Uterus (tissue), 4 donors: Measurements from ENCODE around the gene XK. TPM values are rescaled to one million over a fixed set of nuclear protein-coding genes. Genes with fewer than 3 reads are reported as not detected.

Experiments
- DNase-seq, 2 donors: peaks; one replicate each; pipeline ENCODE4 v3.0.0-alpha.2; 2019 to 2020
- H3K27ac ChIP-seq, 2 donors: fragments of 200-600 bp; sonication (generic); 1 replicate in 1 of 2; 2 replicates in 1 of 2; pipeline ENCODE4 v1.5.1; 2016 to 2018
- H3K27me3 ChIP-seq, 2 donors: fragments of 200-600 bp; sonication (generic); one replicate each; pipeline ENCODE4 v1.5.1; 2018 to 2019; ENCODE audit warnings: control low read depth in 1 of 2
- H3K36me3 ChIP-seq, 2 donors: fragments of 200-600 bp; sonication (generic); one replicate each; pipeline ENCODE4 v1.5.1; 2019; ENCODE audit warnings: control low read depth in 1 of 2
- H3K4me1 ChIP-seq, 2 donors: fragments of 200-600 bp; sonication (generic); one replicate each; pipeline ENCODE4 v1.5.1; 2018 to 2019; ENCODE audit warnings: control low read depth in 1 of 2
- H3K4me3 ChIP-seq, 2 donors: fragments of 200-600 bp; sonication (generic); 1 replicate in 1 of 2; 2 replicates in 1 of 2; pipeline ENCODE4 v1.5.1; 2018 to 2019; ENCODE audit warnings: mild to moderate bottlenecking in 1 of 2
- H3K9me3 ChIP-seq, 2 donors: fragments of 200-600 bp; sonication (generic); one replicate each; pipeline ENCODE4 v1.5.1; 2019; ENCODE audit warnings: control low read depth in 1 of 2
- POLR2A ChIP-seq, 2 donors: fragments of 450-650 bp; IDR thresholded peaks; one replicate each; pipeline ENCODE4 v1.6.1; 2016; ENCODE audit warnings: antibody characterized with exemption in 2 of 2, mild to moderate bottlenecking in 1 of 2, moderate library complexity in 1 of 2
- intact Hi-C: fragments of 100-400 bp; cut with DNase I; formaldehyde crosslinking; loops from one replicate; pipeline ENCODE4 v1.15.1; 2023; ENCODE audit warnings: low total_unique reads
- total RNA-seq, 4 donors: library from RNA; depleted of rRNA in 3 of 4; stranded (reverse); fragments of >200 nt in 3 of 4; gene quantifications; one replicate each; pipeline versions ENCODE4 v1.1.0 to v1.2.4, GENCODE V29; 2014 to 2023
- TF ChIP-seq, protein P1 (sequence below), 4 experiments: fragments of 200-600 bp in 2 of 4; fragments of 450-650 bp in 2 of 4; sonication (generic) in 2 of 4; IDR thresholded peaks; one replicate each; pipeline ENCODE4 v1.5.1; 2016 to 2019; ENCODE audit warnings: antibody characterized with exemption in 4 of 4, mild to moderate bottlenecking in 2 of 4, moderate library complexity in 1 of 4
- donor health status: DM: yes; HTN: yes; CAD: no.

Gene XK
- total RNA-seq, 4 donors from 2014 or later, result 0.26 to 5.0 (median 2.0) TPM

GRCh38 chrX:37701588-37701987 is 16.0 kb downstream of the XK start:
- Histone ChIP-seq H3K27ac (no peak overlapping the region), H3K9me3 (no peaks in the 10 kb centered on the region), H3K4me1 (no peaks in the 10 kb centered on the region), H3K36me3 (no peaks in the 10 kb centered on the region), H3K4me3 (no peak overlapping the region), H3K27me3 (no peaks in the 10 kb centered on the region)
- no peak for DNase-seq
- TF ChIP-seq POLR2A (IDR thresholded peaks at IDR 0.05), result no peak
- TF ChIP-seq, protein P1, sequence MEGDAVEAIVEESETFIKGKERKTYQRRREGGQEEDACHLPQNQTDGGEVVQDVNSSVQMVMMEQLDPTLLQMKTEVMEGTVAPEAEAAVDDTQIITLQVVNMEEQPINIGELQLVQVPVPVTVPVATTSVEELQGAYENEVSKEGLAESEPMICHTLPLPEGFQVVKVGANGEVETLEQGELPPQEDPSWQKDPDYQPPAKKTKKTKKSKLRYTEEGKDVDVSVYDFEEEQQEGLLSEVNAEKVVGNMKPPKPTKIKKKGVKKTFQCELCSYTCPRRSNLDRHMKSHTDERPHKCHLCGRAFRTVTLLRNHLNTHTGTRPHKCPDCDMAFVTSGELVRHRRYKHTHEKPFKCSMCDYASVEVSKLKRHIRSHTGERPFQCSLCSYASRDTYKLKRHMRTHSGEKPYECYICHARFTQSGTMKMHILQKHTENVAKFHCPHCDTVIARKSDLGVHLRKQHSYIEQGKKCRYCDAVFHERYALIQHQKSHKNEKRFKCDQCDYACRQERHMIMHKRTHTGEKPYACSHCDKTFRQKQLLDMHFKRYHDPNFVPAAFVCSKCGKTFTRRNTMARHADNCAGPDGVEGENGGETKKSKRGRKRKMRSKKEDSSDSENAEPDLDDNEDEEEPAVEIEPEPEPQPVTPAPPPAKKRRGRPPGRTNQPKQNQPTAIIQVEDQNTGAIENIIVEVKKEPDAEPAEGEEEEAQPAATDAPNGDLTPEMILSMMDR (IDR thresholded peaks at IDR 0.05), result no peak
- intact Hi-C loops, result no loop called here

DNA sequence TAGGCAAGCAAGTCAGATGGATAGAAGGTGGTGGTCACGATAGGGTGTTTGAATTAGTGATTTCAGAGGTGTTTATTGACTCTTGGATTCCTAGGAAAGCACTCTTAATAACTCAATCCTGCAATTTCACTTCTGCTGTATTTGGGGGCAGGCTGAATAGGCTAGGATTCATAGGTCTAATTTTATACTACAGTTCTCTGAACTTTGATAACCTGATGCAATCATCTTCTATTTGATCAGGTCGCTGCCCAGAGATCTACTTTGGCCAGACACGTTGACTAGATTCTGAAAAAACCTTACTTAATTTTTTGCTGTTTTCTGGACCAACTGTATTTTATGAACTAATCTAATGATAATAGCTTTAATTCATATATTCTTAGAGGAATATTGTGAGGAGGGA is 26.4 kb downstream of the XK start:
- Histone ChIP-seq H3K4me3 (no peak overlapping the region), H3K9me3 (no peaks in the 10 kb centered on the region), H3K27ac (no peak overlapping the region), H3K4me1 (no peaks in the 10 kb centered on the region), H3K27me3 (no peaks in the 10 kb centered on the region), H3K36me3 (no peaks in the 10 kb centered on the region)
- TF ChIP-seq, protein P1 (IDR thresholded peaks at IDR 0.05), result no peak
- no peak for TF ChIP-seq POLR2A (IDR thresholded peaks at IDR 0.05)
- intact Hi-C loops, result no loop called here
- DNase-seq, result no peak

GRCh38 chrX:37712458-37712857 is 26.9 kb downstream of the XK start:
- intact Hi-C loops, result no loop called here
- H3K27ac ChIP-seq, result no peak overlapping the region
- TF ChIP-seq POLR2A (IDR thresholded peaks at IDR 0.05), result no peak
- no peaks in the 10 kb centered on the region for H3K4me1 ChIP-seq
- no peak overlapping the region for H3K4me3 ChIP-seq
- no peak for DNase-seq
- H3K27me3 ChIP-seq, result no peaks in the 10 kb centered on the region
- no peaks in the 10 kb centered on the region for H3K9me3 ChIP-seq
- H3K36me3 ChIP-seq, result no peaks in the 10 kb centered on the region

DNA sequence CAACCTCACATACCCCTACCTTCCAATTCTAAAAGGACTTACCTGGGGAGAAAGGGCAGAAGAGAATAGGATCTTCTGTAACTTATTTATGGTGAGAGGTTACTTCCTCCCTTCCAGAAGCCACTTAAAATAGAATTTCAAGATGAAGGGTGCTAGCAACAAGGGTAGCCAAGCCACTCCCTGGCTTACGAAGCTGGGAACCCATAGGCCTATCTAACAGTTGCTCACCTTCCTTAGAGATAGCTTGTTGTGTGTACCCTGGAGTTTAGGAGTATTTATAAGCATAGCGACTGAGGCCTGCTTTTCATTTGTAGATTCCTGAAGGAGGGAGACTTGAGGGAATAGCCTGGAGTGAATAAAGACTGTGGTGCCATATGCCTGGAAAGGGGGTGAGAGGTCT is 28.9 kb downstream of the XK start:
- Histone ChIP-seq H3K27me3 (no peaks in the 10 kb centered on the region), H3K4me3 (no peak overlapping the region), H3K36me3 (no peaks in the 10 kb centered on the region), H3K4me1 (no peaks in the 10 kb centered on the region), H3K27ac (no peak overlapping the region), H3K9me3 (no peaks in the 10 kb centered on the region)
- DNase-seq, result no peak
- TF ChIP-seq, protein P1 (IDR thresholded peaks at IDR 0.05), result no peak
- TF ChIP-seq POLR2A (IDR thresholded peaks at IDR 0.05), result no peak
- intact Hi-C loops, result no loop called here

GRCh38 chrX:37716602-37717001 is 31.0 kb downstream of the XK start:
- no peaks in the 10 kb centered on the region for H3K9me3 ChIP-seq
- intact Hi-C loops, result no loop called here
- H3K27me3 ChIP-seq, result no peaks in the 10 kb centered on the region
- H3K36me3 ChIP-seq, result no peaks in the 10 kb centered on the region
- no peak for TF ChIP-seq POLR2A (IDR thresholded peaks at IDR 0.05)
- TF ChIP-seq, protein P1 (IDR thresholded peaks at IDR 0.05), result no peak
- no peak overlapping the region for H3K4me3 ChIP-seq
- no peak for DNase-seq
- H3K27ac ChIP-seq, result no peak overlapping the region
- no peaks in the 10 kb centered on the region for H3K4me1 ChIP-seq

DNA sequence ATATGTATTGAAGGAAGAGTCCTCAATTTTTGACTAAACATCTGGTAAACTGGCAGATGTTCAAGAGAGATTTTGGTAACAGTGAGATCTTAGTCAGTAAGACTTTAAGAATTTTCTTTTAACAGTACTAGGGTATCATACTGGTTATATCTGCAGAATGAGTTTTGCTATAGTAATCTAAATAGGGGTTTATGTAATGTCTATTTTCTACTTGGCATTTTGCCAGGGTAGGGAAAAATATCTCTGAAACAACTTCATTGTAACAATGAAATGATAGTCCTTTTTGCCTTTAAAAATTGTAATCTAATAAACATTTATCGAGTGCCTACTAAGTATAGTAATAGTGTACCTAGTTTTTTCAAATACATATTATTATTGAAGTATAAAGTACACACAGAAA is 32.1 kb downstream of the XK start:
- Histone ChIP-seq H3K4me1 (peaks cover 0 to 4% of the 10 kb centered on the region in 2 donors), H3K27ac (no peak overlapping the region), H3K9me3 (no peaks in the 10 kb centered on the region), H3K4me3 (no peak overlapping the region), H3K36me3 (no peaks in the 10 kb centered on the region), H3K27me3 (no peaks in the 10 kb centered on the region)
- TF ChIP-seq POLR2A (IDR thresholded peaks at IDR 0.05), result no peak
- TF ChIP-seq, protein P1 (IDR thresholded peaks at IDR 0.05), result no peak
- intact Hi-C loops, result no loop called here
- no peak for DNase-seq
